ENCODE measurements around the gene CABP4. TPM values are rescaled to one million over a fixed set of nuclear protein-coding genes. Genes with fewer than 3 reads are reported as not detected.

The CABP4 gene
- total and polyA plus RNA-seq, 2 donors (not counting 1 experiment from before 2014, with no cell fraction given): 3.2 to 5.2 TPM

- Histone ChIP-seq H3K79me2 (ENCODE audit: control insufficient read depth, insufficient read depth, low read length) (peaks cover 21% of the 10 kb centered on the region), H3K36me3 (replicated peaks in 1 of 2; ENCODE audit: control extremely low read depth in 1 of 2, control insufficient read depth in 1 of 2, extremely low read depth in 1 of 2, insufficient read depth in 2 of 2, low read length in 1 of 2) (peaks cover 0 to 87% of the 10 kb centered on the region in 2 experiments), H3K27ac (ENCODE audit: low read length in 2 of 2) (no peak overlapping the region), H2AFZ (ENCODE audit: insufficient read depth, low read depth, low read length, poor library complexity, severe bottlenecking) (no peak overlapping the region), H3K27me3 (replicated peaks in 1 of 4; ENCODE audit: control extremely low read depth in 1 of 4, control insufficient read depth in 3 of 4, insufficient read depth in 4 of 4, low read length in 3 of 4) (no peaks in the 10 kb centered on the region), H3K9ac (ENCODE audit: low read length) (no peak overlapping the region), H3K4me2 (replicated peaks; ENCODE audit: low read depth, low read length, poor library complexity, severe bottlenecking) (no peak overlapping the region), H4K20me1 (ENCODE audit: control insufficient read depth, insufficient read depth, low read length, poor library complexity, severe bottlenecking) (peaks cover 52% of the 10 kb centered on the region), H3K4me1 (ENCODE audit: control insufficient read depth in 2 of 2, insufficient read depth in 2 of 2, low read length in 2 of 2) (no peaks in the 10 kb centered on the region), H3K4me3 (ENCODE audit: control extremely low read depth in 1 of 5, extremely low read depth in 1 of 5, insufficient read depth in 1 of 5, low read depth in 2 of 5, low read length in 4 of 5) (no peak overlapping the region), H3K9me3 (ENCODE audit: control extremely low read depth in 1 of 3, control insufficient read depth in 2 of 3, insufficient read depth in 1 of 3, low read length in 2 of 3) (no peaks in the 10 kb centered on the region)
- ChIA-PET CTCF (no interaction called here), POLR2A (interaction anchor here (0.7 to 1.0 kb wide), 2 partner anchors 81 to 92 kb away, joined by 3 read pairs; partner anchors contain the start of gene PPP1CA)
- 96% methylated on average over 65 of the region's 65 CpGs for WGBS (ENCODE audit: insufficient coverage)
- Mint-ChIP-seq H3K4me3 (no peak overlapping the region), H3K27ac (no peak overlapping the region), H3K4me1 (peaks cover 2% of the 10 kb centered on the region), H3K9me3 (ENCODE audit: insufficient read depth) (no peaks in the 10 kb centered on the region), H3K27me3 (no peaks in the 10 kb centered on the region)
- no peak for TF ChIP-seq EZH2 (IDR thresholded peaks at IDR 0.05; ENCODE audit: borderline replicate concordance, insufficient read depth, low read depth, low read length, poor library complexity, severe bottlenecking)
- TF ChIP-seq CTCF (IDR thresholded peaks at IDR 0.05): no peak
- ATAC-seq (ENCODE audit: low read depth) (no peak), DNase-seq (no peak)
- intact Hi-C loops (cut with micrococcal nuclease): no loop called here
Measured at GRCh38 chr11:67493548-67494370, 38.6 kb downstream of the CABP4 start.

Data from B cell (primary cell).